GM12873 (cell line): ENCODE results near the gene PWP1.

Source experiments
- TF ChIP-seq, protein P1 (sequence below): IDR thresholded peaks from 2 replicates; pipeline ENCODE4 v1.5.1; 2012; ENCODE audit warnings: low read depth, mild to moderate bottlenecking, moderate library complexity, low read length, control low read depth; ENCODE audit not compliant: insufficient read depth; ENCODE audit errors: missing control alignments

The PWP1 gene

DNA sequence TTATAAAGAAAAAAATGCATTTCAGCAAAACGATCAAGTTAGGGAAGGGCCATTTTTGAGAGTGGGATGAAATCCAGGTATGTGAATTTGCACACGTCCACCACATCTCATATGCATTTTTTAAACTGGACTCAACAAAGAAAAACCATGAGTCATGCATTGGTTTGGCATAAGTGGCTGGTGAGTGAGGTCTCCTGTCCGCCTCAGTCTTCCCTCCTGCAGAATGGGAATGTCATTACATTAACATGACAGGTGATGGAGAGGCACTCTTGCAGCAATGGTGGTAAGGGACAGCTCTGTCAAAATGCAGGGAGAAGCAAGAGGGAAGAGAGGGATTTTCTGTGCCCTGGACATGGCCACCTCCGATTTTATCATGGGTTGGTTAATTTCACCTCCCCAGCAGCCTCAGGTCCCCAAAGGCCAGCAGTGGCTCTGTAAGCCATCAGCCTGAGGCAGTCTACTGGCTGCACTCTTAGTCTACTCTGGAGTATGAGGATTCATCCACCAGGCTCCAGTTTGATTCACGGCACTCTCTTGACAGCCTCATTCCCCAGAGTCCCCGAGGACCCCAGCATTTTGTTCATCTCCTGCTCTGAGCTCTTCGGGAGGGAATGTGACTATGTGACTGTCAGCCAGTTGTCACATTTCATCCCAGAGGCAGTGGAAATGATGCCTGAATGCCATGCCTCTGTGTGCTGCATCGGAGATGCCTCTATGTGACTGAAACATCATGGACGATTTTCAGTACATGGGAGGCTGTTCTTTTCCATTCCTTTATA, 17.1 kb upstream of the PWP1 start:
- TF ChIP-seq, protein P1, sequence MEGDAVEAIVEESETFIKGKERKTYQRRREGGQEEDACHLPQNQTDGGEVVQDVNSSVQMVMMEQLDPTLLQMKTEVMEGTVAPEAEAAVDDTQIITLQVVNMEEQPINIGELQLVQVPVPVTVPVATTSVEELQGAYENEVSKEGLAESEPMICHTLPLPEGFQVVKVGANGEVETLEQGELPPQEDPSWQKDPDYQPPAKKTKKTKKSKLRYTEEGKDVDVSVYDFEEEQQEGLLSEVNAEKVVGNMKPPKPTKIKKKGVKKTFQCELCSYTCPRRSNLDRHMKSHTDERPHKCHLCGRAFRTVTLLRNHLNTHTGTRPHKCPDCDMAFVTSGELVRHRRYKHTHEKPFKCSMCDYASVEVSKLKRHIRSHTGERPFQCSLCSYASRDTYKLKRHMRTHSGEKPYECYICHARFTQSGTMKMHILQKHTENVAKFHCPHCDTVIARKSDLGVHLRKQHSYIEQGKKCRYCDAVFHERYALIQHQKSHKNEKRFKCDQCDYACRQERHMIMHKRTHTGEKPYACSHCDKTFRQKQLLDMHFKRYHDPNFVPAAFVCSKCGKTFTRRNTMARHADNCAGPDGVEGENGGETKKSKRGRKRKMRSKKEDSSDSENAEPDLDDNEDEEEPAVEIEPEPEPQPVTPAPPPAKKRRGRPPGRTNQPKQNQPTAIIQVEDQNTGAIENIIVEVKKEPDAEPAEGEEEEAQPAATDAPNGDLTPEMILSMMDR = no peak

DNA sequence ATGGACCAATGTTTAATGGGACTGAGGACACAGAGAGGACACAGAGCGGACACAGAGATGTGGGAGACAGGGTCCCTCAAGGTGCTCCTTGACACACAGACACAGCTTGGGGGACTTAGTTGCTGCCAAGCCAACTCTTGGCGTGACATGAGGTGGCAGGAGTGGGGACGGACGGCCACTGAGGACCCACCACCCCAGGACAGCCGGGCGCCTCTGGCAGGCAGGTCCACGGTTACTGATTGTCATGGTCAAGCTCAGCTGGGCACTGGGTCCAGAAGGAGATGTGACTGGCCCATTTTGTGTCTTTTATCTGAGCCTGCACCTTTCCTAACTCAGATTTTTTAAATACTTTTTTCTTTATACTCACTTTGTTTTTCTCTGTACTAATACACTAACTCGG, 15.7 kb upstream of the PWP1 start:
- TF ChIP-seq, protein P1 = no peak

DNA sequence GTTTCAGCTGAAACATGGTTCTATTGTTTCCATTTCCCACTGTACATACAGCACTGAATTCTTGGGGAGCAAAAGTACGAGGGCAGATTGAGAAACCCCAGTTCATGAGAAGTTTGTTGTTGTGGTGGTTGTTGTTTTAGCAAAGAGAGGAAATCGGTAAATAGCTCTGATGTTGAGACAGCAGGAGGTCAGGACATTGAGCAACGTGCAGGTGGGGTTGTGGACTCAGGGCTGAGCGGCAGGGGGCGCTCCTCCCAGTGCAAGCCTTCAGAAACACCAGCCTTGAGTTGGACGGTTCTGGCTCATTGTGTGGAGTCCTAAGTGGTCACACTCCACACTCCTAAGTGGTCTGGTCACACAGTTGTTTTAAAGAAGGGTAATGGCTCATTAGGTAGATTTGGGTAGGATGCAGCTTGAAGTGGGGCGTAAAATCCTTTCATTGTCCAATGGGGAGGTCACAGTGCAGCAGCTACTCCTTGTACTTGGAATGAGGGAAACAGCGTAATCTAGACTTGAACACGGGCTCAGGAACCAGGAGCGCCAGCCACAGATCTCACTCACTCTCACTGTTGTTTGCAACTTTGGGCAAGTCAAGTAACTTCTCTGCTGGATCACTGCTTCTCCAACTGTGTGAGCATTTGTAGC, 14.5 kb upstream of the PWP1 start:
- TF ChIP-seq, protein P1 = peak; percentile 96

DNA sequence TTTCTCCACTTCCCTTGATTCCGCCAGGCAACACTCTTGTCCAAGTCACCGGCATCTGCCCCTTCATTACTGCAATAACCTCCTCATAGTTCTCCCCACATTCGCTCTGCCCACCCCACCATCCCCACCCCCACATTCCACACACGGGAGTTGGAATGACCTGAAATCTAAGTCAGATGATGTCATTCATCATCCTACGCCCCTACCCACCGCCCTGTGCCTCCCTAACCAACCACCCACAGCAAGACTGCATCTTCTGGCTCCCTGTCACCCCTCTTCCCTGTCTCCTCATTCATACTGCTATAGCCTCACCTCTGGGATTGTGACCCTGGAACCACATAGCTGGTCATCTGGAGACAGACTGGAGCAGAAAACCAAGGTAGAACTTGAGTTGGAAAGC, 7.9 kb upstream of the PWP1 start:
- TF ChIP-seq, protein P1 = no peak

DNA sequence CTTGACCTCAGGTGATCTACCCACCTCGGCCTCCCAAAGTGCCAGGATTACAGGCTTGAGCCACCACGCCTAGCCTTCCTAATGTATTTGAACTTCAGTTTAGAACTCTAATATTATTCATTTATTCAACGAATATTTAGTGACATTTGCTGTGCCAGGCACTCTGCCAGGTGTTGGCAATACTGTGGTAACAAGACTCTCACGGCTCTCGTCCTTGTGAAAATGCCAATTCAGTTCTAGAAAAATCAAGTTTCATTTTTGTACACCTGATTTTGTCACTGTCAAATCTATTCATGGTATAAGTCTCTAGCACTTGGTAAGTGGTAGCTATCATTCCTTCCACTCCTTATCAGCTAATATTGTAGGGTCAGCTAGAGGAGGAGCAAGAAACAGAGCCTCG, 6.3 kb upstream of the PWP1 start:
- TF ChIP-seq, protein P1 = no peak

DNA sequence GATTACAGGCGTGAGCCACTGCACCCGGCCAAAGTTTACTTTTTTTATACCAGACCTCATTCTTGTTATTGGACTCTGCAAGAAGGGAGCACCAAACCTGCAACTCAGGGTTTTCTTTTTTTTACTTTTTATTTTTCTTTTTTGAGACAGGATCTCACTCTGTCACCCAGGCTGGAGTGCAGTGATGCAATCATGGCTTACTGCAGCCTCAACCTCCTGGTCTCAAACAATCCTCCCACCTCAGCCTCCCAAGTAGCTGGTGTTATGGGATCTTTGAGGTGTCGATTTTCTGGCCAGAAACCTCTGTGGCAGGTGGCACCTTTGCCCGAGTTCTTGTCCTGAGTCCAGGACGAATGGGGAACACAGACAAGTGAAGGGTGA, 4.2 kb upstream of the PWP1 start:
- TF ChIP-seq, protein P1 = no peak
